HepG2 (cell line): ENCODE results near the gene OR51E1. TPM values are rescaled to one million over a fixed set of nuclear protein-coding genes. Genes with fewer than 3 reads are reported as not detected.

ENCODE experiments used
- ATAC-seq: fragments of 200-7000 bp; cut with Tn5 transposase; 3 replicates; pipeline ENCODE4 v1.9.1; 2020; ENCODE audit warnings: mild to moderate bottlenecking, moderate library complexity
- BruUV-seq: library from RNA; stranded (reverse); fragments of 400-500 nt; replicated peaks from 2 replicates; lab custom pipeline; 2021; lab: Mats Ljungman, UMichigan
- CTCF ChIA-PET: fragments of 300-600 bp; formaldehyde crosslinking; extraction: SDS; loops from one replicate; lab custom pipeline; 2021; ENCODE audit warnings: low total read pairs, inconsistent platforms, low intra/inter-chr PET ratio; lab: Yijun Ruan, JAX
- POLR2A ChIA-PET: fragments of 350-600 bp; sonication (Branson Sonifier 250); formaldehyde crosslinking; loops from one replicate; lab custom pipeline; 2020; ENCODE audit warnings: antibody characterized with exemption, inconsistent platforms; lab: Yijun Ruan, JAX
- DNase-seq: peaks from one replicate; pipeline ENCODE4 v3.0.0-alpha.2; 2015; ENCODE audit warnings: low spot score
- FAIRE-seq: peaks from 3 replicates; lab custom pipeline; 2011; peaks lifted over from hg19 to GRCh38; lab: Jason Lieb, UNC
- H2AFZ ChIP-seq: one replicate; pipeline ENCODE4 v1.6.1; 2011; ENCODE audit warnings: low read length, inconsistent platforms
- H3K27ac ChIP-seq: fragments of 300-600 bp; 3 replicates; pipeline ENCODE4 v1.8.0; 2011; ENCODE audit warnings: mixed run types, mild to moderate bottlenecking, mixed read lengths, low read length, inconsistent platforms; ENCODE audit not compliant: insufficient read depth; ENCODE audit errors: extremely low read length
- H3K27me3 ChIP-seq, 2 experiments: fragments of 200-600 bp in 1 of 2; 2 replicates in 1 of 2; 3 replicates in 1 of 2; pipeline versions ENCODE4 v1.6.0 to v1.8.0; 2011; ENCODE audit warnings: low read length in 2 of 2, mild to moderate bottlenecking in 2 of 2, moderate library complexity in 2 of 2, inconsistent platforms in 1 of 2; ENCODE audit not compliant: insufficient read depth in 2 of 2, control insufficient read depth in 1 of 2
- H3K36me3 ChIP-seq, 2 experiments: fragments of 200-600 bp in 1 of 2; replicated peaks in 1 of 2; 2 replicates in 1 of 2; 3 replicates in 1 of 2; pipeline versions ENCODE4 v1.5.1 to v1.8.0; 2011; ENCODE audit warnings: low read length in 2 of 2, inconsistent platforms in 1 of 2; ENCODE audit not compliant: insufficient read depth in 2 of 2, control insufficient read depth in 1 of 2
- H3K4me1 ChIP-seq: 2 replicates; pipeline ENCODE4 v1.5.1; 2012; ENCODE audit warnings: low read length, inconsistent platforms; ENCODE audit not compliant: insufficient read depth
- H3K4me2 ChIP-seq: 2 replicates; pipeline ENCODE4 v1.6.0; 2011; ENCODE audit warnings: low read depth, low read length, inconsistent platforms
- H3K4me3 ChIP-seq, 3 experiments: fragments of 200-600 bp in 1 of 3; sonication (generic), shearing (Covaris generic) in 1 of 3; replicated peaks in 1 of 3; 2 replicates each; pipeline ENCODE4 v1.5.1; 2011 to 2016; ENCODE audit warnings: low read length in 3 of 3, inconsistent platforms in 2 of 3, low read depth in 2 of 3, mild to moderate bottlenecking in 2 of 3, control low read depth in 1 of 3, mixed read lengths in 1 of 3; ENCODE audit not compliant: insufficient read depth in 1 of 3
- H3K79me2 ChIP-seq: one replicate; pipeline ENCODE4 v1.6.1; 2011; ENCODE audit warnings: low read length, inconsistent platforms; ENCODE audit not compliant: insufficient read depth
- H3K9ac ChIP-seq: 2 replicates; pipeline ENCODE4 v1.6.0; 2011; ENCODE audit warnings: mild to moderate bottlenecking, low read depth, low read length, inconsistent platforms; ENCODE audit not compliant: insufficient read depth
- H3K9me3 ChIP-seq: 2 replicates; pipeline ENCODE4 v1.5.1; 2012; ENCODE audit warnings: mild to moderate bottlenecking, low read length
- H4K20me1 ChIP-seq: 2 replicates; pipeline ENCODE4 v1.6.0; 2011; ENCODE audit warnings: inconsistent platforms, mild to moderate bottlenecking, low read length, moderate library complexity; ENCODE audit not compliant: insufficient read depth
- BHLHE40 ChIP-seq: IDR thresholded peaks from 2 replicates; pipeline ENCODE4 v1.6.1; 2011; ENCODE audit warnings: low read length, improper control_type of control experiment
- HNRNPH1 ChIP-seq: fragments of 200-400 bp; formaldehyde crosslinking; optimal IDR thresholded peaks from 2 replicates; pipeline ENCODE3; 2017; ENCODE audit warnings: mild to moderate bottlenecking, low read depth, low read length
- HNRNPLL ChIP-seq: fragments of 200-400 bp; formaldehyde crosslinking; IDR thresholded peaks from 2 replicates; pipeline ENCODE4 v1.6.1; 2017; ENCODE audit warnings: mild to moderate bottlenecking, low read depth, low read length; ENCODE audit not compliant: poor library complexity, severe bottlenecking
- KDM6A ChIP-seq: IDR thresholded peaks from 2 replicates; pipeline ENCODE4 v1.6.1; 2016; ENCODE audit warnings: low read depth
- MTA1 ChIP-seq: sonication (generic); formaldehyde crosslinking; IDR thresholded peaks from 2 replicates; pipeline ENCODE4 v1.4.0; 2020; ENCODE audit warnings: missing genetic modification reagents, mild to moderate bottlenecking, borderline replicate concordance
- MYNN ChIP-seq: sonication (generic); formaldehyde crosslinking; IDR thresholded peaks from 2 replicates; pipeline ENCODE4 v1.4.0; 2020; ENCODE audit warnings: mild to moderate bottlenecking, low read depth, missing genetic modification reagents
- NFE2 ChIP-seq: sonication (generic); formaldehyde crosslinking; IDR thresholded peaks from 2 replicates; pipeline ENCODE4 v1.4.0; 2020; ENCODE audit warnings: missing genetic modification reagents
- PHF5A ChIP-seq: IDR thresholded peaks from one replicate; pipeline ENCODE4 v1.6.1; 2018; ENCODE audit warnings: low read depth, missing genetic modification reagents; ENCODE audit not compliant: unreplicated experiment
- SRSF4 ChIP-seq: fragments of 200-400 bp; formaldehyde crosslinking; IDR thresholded peaks from one replicate; pipeline ENCODE4 v1.6.1; 2018; ENCODE audit warnings: mild to moderate bottlenecking, low read depth, low read length, moderate library complexity; ENCODE audit not compliant: poor library complexity, severe bottlenecking
- TOPORS ChIP-seq: sonication (generic); formaldehyde crosslinking; IDR thresholded peaks from 2 replicates; pipeline ENCODE4 v1.8.0; 2023; ENCODE audit warnings: mild to moderate bottlenecking, missing genetic modification reagents
- ZNF12 ChIP-seq: sonication (generic); formaldehyde crosslinking; IDR thresholded peaks from 2 replicates; pipeline ENCODE4 v1.5.0; 2020; ENCODE audit warnings: missing genetic modification reagents
- ZNF460 ChIP-seq: sonication (generic); formaldehyde crosslinking; IDR thresholded peaks from 2 replicates; pipeline ENCODE4 v1.5.1; 2020; ENCODE audit warnings: missing genetic modification reagents, mild to moderate bottlenecking, borderline replicate concordance
- ZNF670 ChIP-seq: sonication (generic); formaldehyde crosslinking; IDR thresholded peaks from 2 replicates; pipeline ENCODE4 v1.8.0; 2022; ENCODE audit warnings: mild to moderate bottlenecking, missing genetic modification reagents, borderline replicate concordance
- ZNF768 ChIP-seq: sonication (generic); formaldehyde crosslinking; IDR thresholded peaks from 2 replicates; pipeline ENCODE4 v1.4.0; 2020; ENCODE audit warnings: missing genetic modification reagents
- WGBS: methylation state at CpG from one replicate; pipeline ENCODE4 v1.1.6; 2017; ENCODE audit warnings: low lambda C conversion rate; 5-methylcytosine and 5-hydroxymethylcytosine counted together
- in situ Hi-C: cut with HindIII; loops from 2 replicates; pipeline ENCODE4 v1.10.0; 2017; ENCODE audit warnings: low pct_unique_long_range_greater_than_20kb; ENCODE audit not compliant: extremely low pct_ligation_motif_present
- intact Hi-C: fragments of 100-400 bp; cut with micrococcal nuclease; formaldehyde crosslinking; loops from one replicate; pipeline ENCODE4 v1.10.0; 2022; ENCODE audit not compliant: unreplicated experiment
- polyA plus RNA-seq, 8 experiments: library from polyadenylated mRNA; depleted of rRNA in 3 of 8; stranded (reverse) in 7 of 8; unstranded in 1 of 8; fragments of >200 nt; fragmentation: Illumina TruSeq in 4 of 8; extraction: Trizol in 4 of 8; gene quantifications; 2 replicates each; pipeline versions ENCODE4 v1.2.1 to v1.2.3, GENCODE V29; 2011 to 2016; ENCODE audit warnings: low read depth in 4 of 8, missing spikeins in 1 of 8, mixed read lengths in 1 of 8; ENCODE audit not compliant: insufficient read depth in 1 of 8
- total RNA-seq, 5 experiments: library from RNA; depleted of rRNA; stranded (reverse); fragments of >200 nt; fragmentation: Illumina TruSeq; extraction: Trizol; gene quantifications; 2 replicates each; pipeline ENCODE4 v1.2.3, GENCODE V29; 2016; ENCODE audit warnings: low read depth in 1 of 5
- TF ChIP-seq, protein P1 (sequence below): sonication (generic); formaldehyde crosslinking; IDR thresholded peaks from 2 replicates; pipeline ENCODE4 v1.4.0; 2020; ENCODE audit warnings: missing genetic modification reagents
- TF ChIP-seq, protein P2 (sequence below): sonication (generic); formaldehyde crosslinking; conservative IDR thresholded peaks from 2 replicates; pipeline ENCODE4 v1.4.0; 2020; ENCODE audit warnings: mild to moderate bottlenecking, missing genetic modification reagents, moderate library complexity
- TF ChIP-seq, protein P3 (sequence below): IDR thresholded peaks from 2 replicates; pipeline ENCODE4 v1.6.1; 2016; ENCODE audit warnings: mild to moderate bottlenecking, missing biosample characterization, missing genetic modification reagents

Gene OR51E1
- total and polyA plus RNA-seq, 2 of the 13 experiments (the other 11 are each of a cell fraction or from before 2014, with no cell fraction given), result not detected

DNA sequence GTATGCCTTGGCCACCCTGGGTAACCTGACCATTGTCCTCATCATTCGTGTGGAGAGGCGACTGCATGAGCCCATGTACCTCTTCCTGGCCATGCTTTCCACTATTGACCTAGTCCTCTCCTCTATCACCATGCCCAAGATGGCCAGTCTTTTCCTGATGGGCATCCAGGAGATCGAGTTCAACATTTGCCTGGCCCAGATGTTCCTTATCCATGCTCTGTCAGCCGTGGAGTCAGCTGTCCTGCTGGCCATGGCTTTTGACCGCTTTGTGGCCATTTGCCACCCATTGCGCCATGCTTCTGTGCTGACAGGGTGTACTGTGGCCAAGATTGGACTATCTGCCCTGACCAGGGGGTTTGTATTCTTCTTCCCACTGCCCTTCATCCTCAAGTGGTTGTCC is 3.9 kb upstream of the OR51E1 start:
- ChIA-PET POLR2A (no interaction called here), CTCF (no interaction called here)
- no peaks in the 10 kb centered on the region for H3K9me3 ChIP-seq
- H4K20me1 ChIP-seq, result peaks cover 6% of the 10 kb centered on the region; the same call in 1 of the 2 replicates
- no peaks in the 10 kb centered on the region for H3K4me1 ChIP-seq
- DNase-seq (no peak), ATAC-seq (no peak), FAIRE-seq (no peak)
- H3K27me3 ChIP-seq, result peaks cover 0 to 35% of the 10 kb centered on the region in 2 experiments
- no peak overlapping the region for H3K9ac ChIP-seq
- no peak overlapping the region for H3K4me2 ChIP-seq
- H2AFZ ChIP-seq, result no peak overlapping the region
- no peaks in the 10 kb centered on the region for H3K79me2 ChIP-seq
- BruUV-seq, result no TSS peak
- TF ChIP-seq KDM6A (CRISPR knock-in tag), result no peak
- no peak for TF ChIP-seq ZNF670 (CRISPR knock-in tag)
- no peak for TF ChIP-seq NFE2 (CRISPR knock-in tag)
- TF ChIP-seq, protein P1, sequence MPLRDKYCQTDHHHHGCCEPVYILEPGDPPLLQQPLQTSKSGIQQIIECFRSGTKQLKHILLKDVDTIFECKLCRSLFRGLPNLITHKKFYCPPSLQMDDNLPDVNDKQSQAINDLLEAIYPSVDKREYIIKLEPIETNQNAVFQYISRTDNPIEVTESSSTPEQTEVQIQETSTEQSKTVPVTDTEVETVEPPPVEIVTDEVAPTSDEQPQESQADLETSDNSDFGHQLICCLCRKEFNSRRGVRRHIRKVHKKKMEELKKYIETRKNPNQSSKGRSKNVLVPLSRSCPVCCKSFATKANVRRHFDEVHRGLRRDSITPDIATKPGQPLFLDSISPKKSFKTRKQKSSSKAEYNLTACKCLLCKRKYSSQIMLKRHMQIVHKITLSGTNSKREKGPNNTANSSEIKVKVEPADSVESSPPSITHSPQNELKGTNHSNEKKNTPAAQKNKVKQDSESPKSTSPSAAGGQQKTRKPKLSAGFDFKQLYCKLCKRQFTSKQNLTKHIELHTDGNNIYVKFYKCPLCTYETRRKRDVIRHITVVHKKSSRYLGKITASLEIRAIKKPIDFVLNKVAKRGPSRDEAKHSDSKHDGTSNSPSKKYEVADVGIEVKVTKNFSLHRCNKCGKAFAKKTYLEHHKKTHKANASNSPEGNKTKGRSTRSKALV (CRISPR knock-in tag), result no peak
- TF ChIP-seq HNRNPLL, result no peak
- TF ChIP-seq HNRNPH1, result no peak
- no peak for TF ChIP-seq MYNN
- TF ChIP-seq SRSF4, result no peak
- no peak for TF ChIP-seq ZNF768
- TF ChIP-seq, protein P2, sequence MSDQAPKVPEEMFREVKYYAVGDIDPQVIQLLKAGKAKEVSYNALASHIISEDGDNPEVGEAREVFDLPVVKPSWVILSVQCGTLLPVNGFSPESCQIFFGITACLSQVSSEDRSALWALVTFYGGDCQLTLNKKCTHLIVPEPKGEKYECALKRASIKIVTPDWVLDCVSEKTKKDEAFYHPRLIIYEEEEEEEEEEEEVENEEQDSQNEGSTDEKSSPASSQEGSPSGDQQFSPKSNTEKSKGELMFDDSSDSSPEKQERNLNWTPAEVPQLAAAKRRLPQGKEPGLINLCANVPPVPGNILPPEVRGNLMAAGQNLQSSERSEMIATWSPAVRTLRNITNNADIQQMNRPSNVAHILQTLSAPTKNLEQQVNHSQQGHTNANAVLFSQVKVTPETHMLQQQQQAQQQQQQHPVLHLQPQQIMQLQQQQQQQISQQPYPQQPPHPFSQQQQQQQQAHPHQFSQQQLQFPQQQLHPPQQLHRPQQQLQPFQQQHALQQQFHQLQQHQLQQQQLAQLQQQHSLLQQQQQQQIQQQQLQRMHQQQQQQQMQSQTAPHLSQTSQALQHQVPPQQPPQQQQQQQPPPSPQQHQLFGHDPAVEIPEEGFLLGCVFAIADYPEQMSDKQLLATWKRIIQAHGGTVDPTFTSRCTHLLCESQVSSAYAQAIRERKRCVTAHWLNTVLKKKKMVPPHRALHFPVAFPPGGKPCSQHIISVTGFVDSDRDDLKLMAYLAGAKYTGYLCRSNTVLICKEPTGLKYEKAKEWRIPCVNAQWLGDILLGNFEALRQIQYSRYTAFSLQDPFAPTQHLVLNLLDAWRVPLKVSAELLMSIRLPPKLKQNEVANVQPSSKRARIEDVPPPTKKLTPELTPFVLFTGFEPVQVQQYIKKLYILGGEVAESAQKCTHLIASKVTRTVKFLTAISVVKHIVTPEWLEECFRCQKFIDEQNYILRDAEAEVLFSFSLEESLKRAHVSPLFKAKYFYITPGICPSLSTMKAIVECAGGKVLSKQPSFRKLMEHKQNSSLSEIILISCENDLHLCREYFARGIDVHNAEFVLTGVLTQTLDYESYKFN (CRISPR knock-in tag), result no peak
- TF ChIP-seq ZNF12 (CRISPR knock-in tag), result no peak
- TF ChIP-seq, protein P3, sequence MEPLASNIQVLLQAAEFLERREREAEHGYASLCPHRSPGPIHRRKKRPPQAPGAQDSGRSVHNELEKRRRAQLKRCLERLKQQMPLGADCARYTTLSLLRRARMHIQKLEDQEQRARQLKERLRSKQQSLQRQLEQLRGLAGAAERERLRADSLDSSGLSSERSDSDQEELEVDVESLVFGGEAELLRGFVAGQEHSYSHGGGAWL (CRISPR knock-in tag), result no peak
- no peak for TF ChIP-seq PHF5A
- TF ChIP-seq ZNF460 (CRISPR knock-in tag), result no peak
- TF ChIP-seq TOPORS, result no peak
- TF ChIP-seq BHLHE40, result no peak
- no peak for TF ChIP-seq MTA1 (CRISPR knock-in tag)
- H3K4me3 ChIP-seq, result no peak overlapping the region
- WGBS, result 0% methylated on average over 5 of the region's 6 CpGs
- in situ Hi-C loops, result loop anchor here (5.0 kb wide), 1 partner anchor 367 kb away; no protein-coding TSS in a partner anchor
- intact Hi-C loops, result no loop called here
- H3K36me3 ChIP-seq, result no peaks in the 10 kb centered on the region
- H3K27ac ChIP-seq, result no peak overlapping the region
